ENCODE data around the gene ITGB3BP.

ITGB3BP gene

DNA sequence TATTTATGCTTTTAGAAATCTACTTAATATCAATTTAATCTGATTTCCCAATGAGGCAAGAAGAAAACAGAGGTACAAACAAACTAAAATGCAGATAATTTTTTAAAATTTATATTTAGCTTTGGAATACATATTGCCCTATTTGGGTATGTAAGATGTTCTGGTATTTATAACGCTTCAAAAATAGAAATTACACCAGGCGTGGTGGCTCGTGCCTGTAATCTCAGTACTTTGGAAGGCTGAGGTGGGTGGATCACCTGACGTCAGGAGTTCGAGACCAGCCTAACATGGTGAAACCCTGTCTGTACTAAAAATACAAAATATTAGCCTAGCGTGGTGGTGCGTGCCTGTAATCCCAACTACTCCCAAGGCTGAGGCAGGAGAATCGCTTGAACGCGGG, 13.3 kb downstream of the ITGB3BP start:
- Histone ChIP-seq H3K36me3 (ENCODE audit: control insufficient read depth in 2 of 2, insufficient read depth in 1 of 2, low read length in 2 of 2) (peaks cover 14 to 28% of the 10 kb centered on the region in 2 experiments), H3K9me3 (ENCODE audit: control insufficient read depth, insufficient read depth, low read depth, low read length) (no peaks in the 10 kb centered on the region), H3K4me3 (ENCODE audit: low read depth, low read length) (no peak overlapping the region), H3K4me1 (ENCODE audit: control insufficient read depth, insufficient read depth, low read length) (no peaks in the 10 kb centered on the region), H3K27ac (ENCODE audit: extremely low read depth, low read depth, low read length) (no peak overlapping the region)
- ChIA-PET CTCF (no interaction called here), POLR2A (no interaction called here)
- TF ChIP-seq PRDM1 (tag by site-specific recombination; IDR thresholded peaks at IDR 0.05) (no peak), SP3 (tag by site-specific recombination; IDR thresholded peaks at IDR 0.05) (no peak), ZNF843 (tag by site-specific recombination; IDR thresholded peaks at IDR 0.05) (no peak), ZNF776 (tag by site-specific recombination; IDR thresholded peaks at IDR 0.05; ENCODE audit: borderline replicate concordance) (no peak), ZBTB20 (tag by site-specific recombination; IDR thresholded peaks at IDR 0.05) (no peak), ZEB2 (tag by site-specific recombination; IDR thresholded peaks at IDR 0.05) (no peak), ZNF660 (tag by site-specific recombination; IDR thresholded peaks at IDR 0.05) (no peak), HOXD13 (CRISPR knock-in tag; IDR thresholded peaks at IDR 0.05; ENCODE audit: borderline replicate concordance) (no peak), ZNF324 (tag by site-specific recombination; IDR thresholded peaks at IDR 0.05) (no peak), EGR2 (tag by site-specific recombination; IDR thresholded peaks at IDR 0.05; ENCODE audit: low read depth) (no peak), ZNF558 (tag by site-specific recombination; IDR thresholded peaks at IDR 0.05) (no peak), ZNF354C (tag by site-specific recombination; IDR thresholded peaks at IDR 0.05; ENCODE audit: borderline replicate concordance, low read depth) (no peak), ZNF184 (tag by site-specific recombination; IDR thresholded peaks at IDR 0.05) (no peak), ZNF121 (tag by site-specific recombination; IDR thresholded peaks at IDR 0.05) (no peak)
- TF ChIP-seq, protein P1, sequence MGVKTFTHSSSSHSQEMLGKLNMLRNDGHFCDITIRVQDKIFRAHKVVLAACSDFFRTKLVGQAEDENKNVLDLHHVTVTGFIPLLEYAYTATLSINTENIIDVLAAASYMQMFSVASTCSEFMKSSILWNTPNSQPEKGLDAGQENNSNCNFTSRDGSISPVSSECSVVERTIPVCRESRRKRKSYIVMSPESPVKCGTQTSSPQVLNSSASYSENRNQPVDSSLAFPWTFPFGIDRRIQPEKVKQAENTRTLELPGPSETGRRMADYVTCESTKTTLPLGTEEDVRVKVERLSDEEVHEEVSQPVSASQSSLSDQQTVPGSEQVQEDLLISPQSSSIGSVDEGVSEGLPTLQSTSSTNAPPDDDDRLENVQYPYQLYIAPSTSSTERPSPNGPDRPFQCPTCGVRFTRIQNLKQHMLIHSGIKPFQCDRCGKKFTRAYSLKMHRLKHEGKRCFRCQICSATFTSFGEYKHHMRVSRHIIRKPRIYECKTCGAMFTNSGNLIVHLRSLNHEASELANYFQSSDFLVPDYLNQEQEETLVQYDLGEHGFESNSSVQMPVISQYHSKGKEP (tag by site-specific recombination; IDR thresholded peaks at IDR 0.05), result no peak
- TF ChIP-seq, protein P2, sequence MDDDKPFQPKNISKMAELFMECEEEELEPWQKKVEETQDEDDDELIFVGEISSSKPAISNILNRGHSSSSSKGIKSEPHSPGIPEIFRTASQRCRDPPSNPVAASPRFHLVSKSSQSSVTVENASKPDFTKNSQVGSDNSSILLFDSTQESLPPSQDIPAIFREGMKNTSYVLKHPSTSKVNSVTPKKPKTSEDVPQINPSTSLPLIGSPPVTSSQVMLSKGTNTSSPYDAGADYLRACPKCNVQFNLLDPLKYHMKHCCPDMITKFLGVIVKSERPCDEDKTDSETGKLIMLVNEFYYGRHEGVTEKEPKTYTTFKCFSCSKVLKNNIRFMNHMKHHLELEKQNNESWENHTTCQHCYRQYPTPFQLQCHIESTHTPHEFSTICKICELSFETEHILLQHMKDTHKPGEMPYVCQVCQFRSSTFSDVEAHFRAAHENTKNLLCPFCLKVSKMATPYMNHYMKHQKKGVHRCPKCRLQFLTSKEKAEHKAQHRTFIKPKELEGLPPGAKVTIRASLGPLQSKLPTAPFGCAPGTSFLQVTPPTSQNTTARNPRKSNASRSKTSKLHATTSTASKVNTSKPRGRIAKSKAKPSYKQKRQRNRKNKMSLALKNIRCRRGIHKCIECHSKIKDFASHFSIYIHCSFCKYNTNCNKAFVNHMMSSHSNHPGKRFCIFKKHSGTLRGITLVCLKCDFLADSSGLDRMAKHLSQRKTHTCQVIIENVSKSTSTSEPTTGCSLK (tag by site-specific recombination; IDR thresholded peaks at IDR 0.05), result no peak

DNA sequence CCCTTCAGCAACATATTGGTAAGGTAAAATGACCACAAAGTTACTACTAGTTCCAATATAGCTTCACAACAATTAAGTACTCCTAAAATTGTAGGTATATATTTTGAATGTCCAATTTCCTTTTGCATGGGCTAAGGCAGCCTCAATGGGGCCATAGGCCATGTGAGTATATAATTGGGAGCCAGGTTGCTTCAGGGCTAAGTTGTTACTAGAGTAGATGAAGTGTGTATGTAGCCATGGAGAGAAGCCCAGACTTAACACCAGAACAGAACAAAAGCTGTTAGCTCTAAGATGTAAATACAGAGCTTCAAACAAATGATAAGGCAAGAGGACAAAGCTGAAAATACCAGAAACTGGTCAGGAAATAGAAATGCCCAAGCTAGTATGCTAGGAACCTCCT, 16.2 kb downstream of the ITGB3BP start:
- H3K4me1 ChIP-seq (ENCODE audit: control insufficient read depth, insufficient read depth, low read length), result no peaks in the 10 kb centered on the region
- peaks cover 14 to 28% of the 10 kb centered on the region in 2 experiments for H3K36me3 ChIP-seq (ENCODE audit: control insufficient read depth in 2 of 2, insufficient read depth in 1 of 2, low read length in 2 of 2)
- ChIA-PET POLR2A (no interaction called here), CTCF (no interaction called here)
- no peak overlapping the region for H3K4me3 ChIP-seq (ENCODE audit: low read depth, low read length)
- H3K9me3 ChIP-seq (ENCODE audit: control insufficient read depth, insufficient read depth, low read depth, low read length), result no peaks in the 10 kb centered on the region
- TF ChIP-seq ZBTB48 (tag by site-specific recombination; IDR thresholded peaks at IDR 0.05) (no peak), ZNF658 (tag by site-specific recombination; IDR thresholded peaks at IDR 0.05) (no peak), ZSCAN30 (tag by site-specific recombination; IDR thresholded peaks at IDR 0.05) (no peak), ZNF792 (tag by site-specific recombination; IDR thresholded peaks at IDR 0.05) (no peak), OSR2 (tag by site-specific recombination; IDR thresholded peaks at IDR 0.05) (no peak), ZNF324 (tag by site-specific recombination; IDR thresholded peaks at IDR 0.05) (no peak)
- TF ChIP-seq, protein P3, sequence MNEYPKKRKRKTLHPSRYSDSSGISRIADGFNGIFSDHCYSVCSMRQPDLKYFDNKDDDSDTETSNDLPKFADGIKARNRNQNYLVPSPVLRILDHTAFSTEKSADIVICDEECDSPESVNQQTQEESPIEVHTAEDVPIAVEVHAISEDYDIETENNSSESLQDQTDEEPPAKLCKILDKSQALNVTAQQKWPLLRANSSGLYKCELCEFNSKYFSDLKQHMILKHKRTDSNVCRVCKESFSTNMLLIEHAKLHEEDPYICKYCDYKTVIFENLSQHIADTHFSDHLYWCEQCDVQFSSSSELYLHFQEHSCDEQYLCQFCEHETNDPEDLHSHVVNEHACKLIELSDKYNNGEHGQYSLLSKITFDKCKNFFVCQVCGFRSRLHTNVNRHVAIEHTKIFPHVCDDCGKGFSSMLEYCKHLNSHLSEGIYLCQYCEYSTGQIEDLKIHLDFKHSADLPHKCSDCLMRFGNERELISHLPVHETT (tag by site-specific recombination; IDR thresholded peaks at IDR 0.05), result no peak
- TF ChIP-seq, protein P4, sequence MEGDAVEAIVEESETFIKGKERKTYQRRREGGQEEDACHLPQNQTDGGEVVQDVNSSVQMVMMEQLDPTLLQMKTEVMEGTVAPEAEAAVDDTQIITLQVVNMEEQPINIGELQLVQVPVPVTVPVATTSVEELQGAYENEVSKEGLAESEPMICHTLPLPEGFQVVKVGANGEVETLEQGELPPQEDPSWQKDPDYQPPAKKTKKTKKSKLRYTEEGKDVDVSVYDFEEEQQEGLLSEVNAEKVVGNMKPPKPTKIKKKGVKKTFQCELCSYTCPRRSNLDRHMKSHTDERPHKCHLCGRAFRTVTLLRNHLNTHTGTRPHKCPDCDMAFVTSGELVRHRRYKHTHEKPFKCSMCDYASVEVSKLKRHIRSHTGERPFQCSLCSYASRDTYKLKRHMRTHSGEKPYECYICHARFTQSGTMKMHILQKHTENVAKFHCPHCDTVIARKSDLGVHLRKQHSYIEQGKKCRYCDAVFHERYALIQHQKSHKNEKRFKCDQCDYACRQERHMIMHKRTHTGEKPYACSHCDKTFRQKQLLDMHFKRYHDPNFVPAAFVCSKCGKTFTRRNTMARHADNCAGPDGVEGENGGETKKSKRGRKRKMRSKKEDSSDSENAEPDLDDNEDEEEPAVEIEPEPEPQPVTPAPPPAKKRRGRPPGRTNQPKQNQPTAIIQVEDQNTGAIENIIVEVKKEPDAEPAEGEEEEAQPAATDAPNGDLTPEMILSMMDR (tag by site-specific recombination; IDR thresholded peaks at IDR 0.05), result no peak
- TF ChIP-seq, protein P5, sequence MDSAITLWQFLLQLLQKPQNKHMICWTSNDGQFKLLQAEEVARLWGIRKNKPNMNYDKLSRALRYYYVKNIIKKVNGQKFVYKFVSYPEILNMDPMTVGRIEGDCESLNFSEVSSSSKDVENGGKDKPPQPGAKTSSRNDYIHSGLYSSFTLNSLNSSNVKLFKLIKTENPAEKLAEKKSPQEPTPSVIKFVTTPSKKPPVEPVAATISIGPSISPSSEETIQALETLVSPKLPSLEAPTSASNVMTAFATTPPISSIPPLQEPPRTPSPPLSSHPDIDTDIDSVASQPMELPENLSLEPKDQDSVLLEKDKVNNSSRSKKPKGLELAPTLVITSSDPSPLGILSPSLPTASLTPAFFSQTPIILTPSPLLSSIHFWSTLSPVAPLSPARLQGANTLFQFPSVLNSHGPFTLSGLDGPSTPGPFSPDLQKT (IDR thresholded peaks at IDR 0.05; ENCODE audit: borderline replicate concordance, low read depth, low read length), result no peak
- no peak overlapping the region for H3K27ac ChIP-seq (ENCODE audit: extremely low read depth, low read depth, low read length)

Data from HEK293 (cell line).